Glutamatergic neuron (in vitro differentiated cells): ENCODE measurements around the gene ADGRE2. TPM values are rescaled to one million over a fixed set of nuclear protein-coding genes. Genes with fewer than 3 reads are reported as not detected.

ENCODE experiments used
- DNase-seq: peaks from one replicate; pipeline ENCODE4 v3.0.0; 2022
- H3K27ac Mint-ChIP-seq: one replicate; pipeline ENCODE4 v1.8.0; 2020; ENCODE audit warnings: mild to moderate bottlenecking, mixed read lengths, inconsistent platforms; ENCODE audit not compliant: unreplicated experiment
- H3K27me3 Mint-ChIP-seq: one replicate; pipeline ENCODE4 v1.8.0; 2020; ENCODE audit warnings: mild to moderate bottlenecking, moderate library complexity, mixed read lengths, inconsistent platforms; ENCODE audit not compliant: unreplicated experiment
- H3K36me3 Mint-ChIP-seq: one replicate; pipeline ENCODE4 v1.8.0; 2020; ENCODE audit warnings: mild to moderate bottlenecking, mixed read lengths, inconsistent platforms; ENCODE audit not compliant: unreplicated experiment
- H3K4me1 Mint-ChIP-seq: one replicate; pipeline ENCODE4 v1.8.0; 2020; ENCODE audit warnings: mild to moderate bottlenecking, low read depth, mixed read lengths, inconsistent platforms; ENCODE audit not compliant: unreplicated experiment
- H3K4me3 Mint-ChIP-seq: one replicate; pipeline ENCODE4 v1.8.0; 2020; ENCODE audit warnings: mild to moderate bottlenecking, mixed read lengths, inconsistent platforms; ENCODE audit not compliant: unreplicated experiment
- H3K9me3 Mint-ChIP-seq: one replicate; pipeline ENCODE4 v1.8.0; 2020; ENCODE audit warnings: mild to moderate bottlenecking, moderate library complexity, mixed read lengths, inconsistent platforms; ENCODE audit not compliant: unreplicated experiment
- CTCF ChIP-seq: fragments of 200-600 bp; sonication (generic); IDR thresholded peaks from one replicate; pipeline ENCODE4 v1.5.0; 2021; ENCODE audit not compliant: partially characterized antibody, unreplicated experiment
- total RNA-seq: library from RNA; stranded (reverse); fragmentation: NEBNext Ultra II Directional; extraction: Animal tissue kit (Norgen Biotek cat#: 25700); gene quantifications from one replicate; pipeline ENCODE4 v1.2.1, GENCODE V29; 2021; ENCODE audit not compliant: unreplicated experiment

Gene ADGRE2
- total RNA-seq, 1 donor from 2014 or later, result 0.66 TPM

GRCh38 chr19:14814982-14815652, 36.8 kb upstream of the ADGRE2 start:
- H3K4me3 Mint-ChIP-seq, result no peak overlapping the region
- H3K27me3 Mint-ChIP-seq, result no peaks in the 10 kb centered on the region
- DNase-seq, result no peak
- no peak for TF ChIP-seq CTCF
- H3K36me3 Mint-ChIP-seq, result no peaks in the 10 kb centered on the region
- no peaks in the 10 kb centered on the region for H3K4me1 Mint-ChIP-seq
- H3K9me3 Mint-ChIP-seq, result no peaks in the 10 kb centered on the region
- no peak overlapping the region for H3K27ac Mint-ChIP-seq

- no peak overlapping the region for H3K27ac Mint-ChIP-seq
- H3K9me3 Mint-ChIP-seq, result no peaks in the 10 kb centered on the region
- no peak overlapping the region for H3K4me3 Mint-ChIP-seq
- DNase-seq, result no peak
- no peak for TF ChIP-seq CTCF
- no peaks in the 10 kb centered on the region for H3K27me3 Mint-ChIP-seq
- no peaks in the 10 kb centered on the region for H3K4me1 Mint-ChIP-seq
- no peaks in the 10 kb centered on the region for H3K36me3 Mint-ChIP-seq
Measured at GRCh38 chr19:14809272-14810057, 31.1 kb upstream of the ADGRE2 start.

GRCh38 chr19:14804765-14805164, 26.4 kb upstream of the ADGRE2 start:
- no peaks in the 10 kb centered on the region for H3K27me3 Mint-ChIP-seq
- peaks cover under 1% of the 10 kb centered on the region for H3K9me3 Mint-ChIP-seq
- TF ChIP-seq CTCF, result no peak
- no peak overlapping the region for H3K4me3 Mint-ChIP-seq
- no peaks in the 10 kb centered on the region for H3K36me3 Mint-ChIP-seq
- no peak for DNase-seq
- H3K4me1 Mint-ChIP-seq, result no peaks in the 10 kb centered on the region
- no peak overlapping the region for H3K27ac Mint-ChIP-seq

- no peak for DNase-seq
- no peak overlapping the region for H3K27ac Mint-ChIP-seq
- no peaks in the 10 kb centered on the region for H3K36me3 Mint-ChIP-seq
- peaks cover 3% of the 10 kb centered on the region for H3K9me3 Mint-ChIP-seq
- H3K4me3 Mint-ChIP-seq, result no peak overlapping the region
- no peak for TF ChIP-seq CTCF
- no peaks in the 10 kb centered on the region for H3K4me1 Mint-ChIP-seq
- H3K27me3 Mint-ChIP-seq, result no peaks in the 10 kb centered on the region
Measured at GRCh38 chr19:14798760-14799159, 20.4 kb upstream of the ADGRE2 start.

- Mint-ChIP-seq H3K4me1 (no peaks in the 10 kb centered on the region), H3K9me3 (peaks cover 3% of the 10 kb centered on the region), H3K27ac (no peak overlapping the region), H3K4me3 (no peak overlapping the region), H3K27me3 (no peaks in the 10 kb centered on the region), H3K36me3 (no peaks in the 10 kb centered on the region)
- DNase-seq, result no peak
- TF ChIP-seq CTCF, result no peak
Measured at GRCh38 chr19:14796021-14796420, 17.7 kb upstream of the ADGRE2 start.
